BE2C (cell line): ENCODE measurements around the gene CNTN3.
A peak's percentile ranks its signal among the peaks of the same experiment; 100 is the strongest.

Experiments
- DNase-seq: peaks from one replicate; pipeline ENCODE4 v3.0.0-alpha.2; 2020
- H3K27me3 ChIP-seq: fragments of 250-450 bp; sonication (Bioruptor Pico); 2 replicates; pipeline ENCODE4 v1.5.1; 2020; ENCODE audit warnings: mild to moderate bottlenecking
- H3K36me3 ChIP-seq: fragments of 250-450 bp; sonication (Bioruptor Pico); 2 replicates; pipeline ENCODE4 v1.5.1; 2020; ENCODE audit warnings: mild to moderate bottlenecking
- H3K4me1 ChIP-seq: fragments of 250-450 bp; sonication (Bioruptor Pico); 2 replicates; pipeline ENCODE4 v1.5.1; 2020
- H3K4me3 ChIP-seq: 2 replicates; pipeline ENCODE4 v1.5.1; 2011; ENCODE audit warnings: low read depth, low read length
- H3K9me3 ChIP-seq: fragments of 250-450 bp; sonication (Bioruptor Pico); 2 replicates; pipeline ENCODE4 v1.5.1; 2020
- TF ChIP-seq, protein P1 (sequence below): IDR thresholded peaks from 2 replicates; pipeline ENCODE4 v1.5.1; 2012; ENCODE audit warnings: mild to moderate bottlenecking, low read depth, low read length

Gene CNTN3

DNA sequence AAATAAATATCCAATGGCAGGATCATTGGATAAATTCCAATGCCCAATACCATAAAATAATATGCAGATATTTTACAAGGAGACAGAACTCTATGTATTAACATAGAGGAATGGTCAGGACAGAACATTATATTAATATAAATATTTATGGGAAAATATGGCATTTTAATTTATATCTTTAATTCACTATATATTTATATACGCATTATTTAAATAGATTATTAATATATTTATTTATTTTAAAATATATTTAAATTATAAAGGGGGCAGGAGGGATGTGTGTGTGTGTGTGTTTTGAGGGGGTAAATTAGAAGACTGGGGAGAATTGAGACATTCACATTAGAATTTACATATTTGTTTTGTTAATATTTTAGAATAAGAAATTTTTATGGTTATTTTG is 31.6 kb upstream of the CNTN3 start:
- H3K36me3 ChIP-seq = no peaks in the 10 kb centered on the region
- H3K4me1 ChIP-seq = peaks cover 23% of the 10 kb centered on the region
- no peaks in the 10 kb centered on the region for H3K27me3 ChIP-seq
- H3K9me3 ChIP-seq = no peaks in the 10 kb centered on the region
- no peak for DNase-seq
- no peak overlapping the region for H3K4me3 ChIP-seq
- TF ChIP-seq, protein P1, sequence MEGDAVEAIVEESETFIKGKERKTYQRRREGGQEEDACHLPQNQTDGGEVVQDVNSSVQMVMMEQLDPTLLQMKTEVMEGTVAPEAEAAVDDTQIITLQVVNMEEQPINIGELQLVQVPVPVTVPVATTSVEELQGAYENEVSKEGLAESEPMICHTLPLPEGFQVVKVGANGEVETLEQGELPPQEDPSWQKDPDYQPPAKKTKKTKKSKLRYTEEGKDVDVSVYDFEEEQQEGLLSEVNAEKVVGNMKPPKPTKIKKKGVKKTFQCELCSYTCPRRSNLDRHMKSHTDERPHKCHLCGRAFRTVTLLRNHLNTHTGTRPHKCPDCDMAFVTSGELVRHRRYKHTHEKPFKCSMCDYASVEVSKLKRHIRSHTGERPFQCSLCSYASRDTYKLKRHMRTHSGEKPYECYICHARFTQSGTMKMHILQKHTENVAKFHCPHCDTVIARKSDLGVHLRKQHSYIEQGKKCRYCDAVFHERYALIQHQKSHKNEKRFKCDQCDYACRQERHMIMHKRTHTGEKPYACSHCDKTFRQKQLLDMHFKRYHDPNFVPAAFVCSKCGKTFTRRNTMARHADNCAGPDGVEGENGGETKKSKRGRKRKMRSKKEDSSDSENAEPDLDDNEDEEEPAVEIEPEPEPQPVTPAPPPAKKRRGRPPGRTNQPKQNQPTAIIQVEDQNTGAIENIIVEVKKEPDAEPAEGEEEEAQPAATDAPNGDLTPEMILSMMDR = no peak

DNA sequence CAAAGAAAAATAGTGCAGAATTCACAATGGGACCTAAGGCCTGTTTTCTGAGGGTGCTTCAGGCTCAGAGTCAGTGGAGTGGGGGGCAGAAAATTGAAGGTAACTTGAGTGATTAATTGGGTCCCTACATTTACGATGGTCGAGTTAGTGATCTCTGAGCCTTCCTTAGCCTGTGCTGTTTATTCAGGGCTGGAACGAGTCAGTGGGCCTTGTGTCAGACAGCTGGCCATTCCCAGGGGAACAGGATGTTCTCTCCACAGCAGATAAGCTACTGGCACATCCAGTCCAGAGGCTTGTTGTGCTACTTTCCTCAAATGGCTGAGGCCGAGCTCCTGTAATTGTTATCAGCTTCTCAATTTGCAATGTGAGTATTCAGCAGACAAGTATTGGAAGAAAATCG is 29.2 kb upstream of the CNTN3 start:
- H3K4me1 ChIP-seq = peaks cover 21% of the 10 kb centered on the region
- no peaks in the 10 kb centered on the region for H3K27me3 ChIP-seq

DNA sequence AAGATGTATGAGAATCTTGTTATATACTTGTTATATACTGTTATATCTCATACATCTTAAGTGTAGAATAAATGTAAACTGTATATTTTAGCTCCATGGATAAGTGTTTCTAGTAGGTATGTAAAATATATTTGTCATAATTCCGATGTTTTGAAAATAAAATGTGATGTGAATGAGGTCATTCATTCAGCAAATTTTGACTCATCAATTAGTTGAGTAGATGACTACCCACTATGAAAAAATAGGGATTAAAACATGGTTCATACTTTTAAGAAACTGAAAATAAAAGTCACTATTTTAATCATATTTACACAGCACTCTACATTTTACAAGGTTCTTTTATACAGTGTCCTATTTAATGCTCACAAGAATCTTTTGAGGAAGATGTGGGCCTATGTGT is 28.4 kb upstream of the CNTN3 start:
- DNase-seq = no peak
- Histone ChIP-seq H3K9me3 (no peaks in the 10 kb centered on the region), H3K4me1 (peaks cover 14% of the 10 kb centered on the region), H3K36me3 (no peaks in the 10 kb centered on the region), H3K4me3 (no peak overlapping the region), H3K27me3 (no peaks in the 10 kb centered on the region)
- TF ChIP-seq, protein P1 = no peak

More for the DNA sequence above, 29.2 kb upstream of the CNTN3 start:
- DNase-seq = peak; percentile 90
- Histone ChIP-seq H3K9me3 (no peaks in the 10 kb centered on the region), H3K36me3 (no peaks in the 10 kb centered on the region), H3K4me3 (peak overlapping the region; percentile 3; the same call in 1 of the 2 replicates)
- TF ChIP-seq, protein P1 = no peak

DNA sequence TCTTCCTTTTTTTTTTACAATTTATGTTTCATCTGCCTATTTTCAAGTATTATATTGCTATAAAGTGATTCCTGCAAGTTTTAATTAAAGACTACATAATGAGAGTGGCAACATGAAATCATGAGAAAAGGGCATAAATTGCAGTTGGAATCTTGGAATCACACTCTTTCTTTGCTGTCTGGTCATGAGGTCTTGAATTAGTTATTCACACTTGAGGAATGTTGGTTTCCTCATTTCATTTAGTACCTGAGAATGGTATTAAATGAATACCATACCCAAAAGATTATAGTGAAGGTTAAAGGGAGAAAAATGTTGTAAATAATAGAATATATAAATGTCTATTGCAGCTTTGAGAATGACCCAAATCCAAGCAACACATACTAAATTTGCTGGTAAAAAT is 25.8 kb upstream of the CNTN3 start:
- H3K9me3 ChIP-seq = no peaks in the 10 kb centered on the region
- H3K4me3 ChIP-seq = no peak overlapping the region
- no peaks in the 10 kb centered on the region for H3K36me3 ChIP-seq
- H3K4me1 ChIP-seq = peaks cover 13% of the 10 kb centered on the region
- TF ChIP-seq, protein P1 = no peak
- no peak for DNase-seq
- H3K27me3 ChIP-seq = no peaks in the 10 kb centered on the region

DNA sequence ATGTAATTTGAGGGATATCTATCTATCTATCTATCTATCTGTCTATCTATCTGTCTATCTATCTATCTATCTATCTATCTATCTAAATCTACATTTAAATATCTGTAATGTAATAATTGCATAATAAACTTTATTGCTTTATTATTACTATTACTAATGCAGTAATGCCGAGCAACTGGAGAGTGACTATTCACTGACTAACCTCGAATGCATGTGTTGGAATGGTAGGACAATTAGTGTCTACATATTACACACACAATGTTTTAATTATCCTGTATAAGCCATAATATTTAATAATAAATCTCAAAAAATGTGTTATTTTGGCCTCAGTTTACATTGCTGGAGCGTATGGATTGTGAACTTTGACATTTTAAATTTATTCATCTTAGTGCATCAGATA is 25.2 kb upstream of the CNTN3 start:
- no peaks in the 10 kb centered on the region for H3K36me3 ChIP-seq
- TF ChIP-seq, protein P1 = no peak
- no peaks in the 10 kb centered on the region for H3K27me3 ChIP-seq
- no peak for DNase-seq
- no peaks in the 10 kb centered on the region for H3K9me3 ChIP-seq
- H3K4me1 ChIP-seq = peaks cover 13% of the 10 kb centered on the region
- no peak overlapping the region for H3K4me3 ChIP-seq

DNA sequence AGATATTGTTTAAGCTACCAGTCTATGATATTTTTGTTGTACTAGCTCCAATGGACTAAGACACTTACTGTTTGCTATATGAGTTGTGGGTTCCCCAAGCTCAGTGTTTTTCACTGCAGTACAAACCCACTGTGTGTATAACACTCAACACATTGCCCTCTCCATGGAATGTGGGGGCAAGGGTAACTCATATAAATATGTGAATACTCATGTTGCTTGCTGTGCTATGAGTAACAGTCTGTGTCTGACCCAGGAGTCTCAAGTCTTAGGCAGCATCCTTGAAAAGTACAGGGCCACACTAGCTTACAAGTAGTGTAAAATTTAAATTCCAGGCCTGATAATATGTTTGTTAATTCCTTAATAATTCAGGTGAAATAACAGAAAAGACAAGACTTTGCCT is 22.5 kb upstream of the CNTN3 start:
- no peaks in the 10 kb centered on the region for H3K9me3 ChIP-seq

More for the DNA sequence above, 22.5 kb upstream of the CNTN3 start:
- TF ChIP-seq, protein P1 = no peak
- Histone ChIP-seq H3K4me1 (no peaks in the 10 kb centered on the region), H3K4me3 (no peak overlapping the region), H3K36me3 (no peaks in the 10 kb centered on the region), H3K27me3 (no peaks in the 10 kb centered on the region)
- no peak for DNase-seq
